Fibroblast of lung (primary cell): Measurements from ENCODE around the gene SLCO1A2. TPM values are rescaled to one million over a fixed set of nuclear protein-coding genes. Genes with fewer than 3 reads are reported as not detected.

Experiments used
- DNase-seq, 2 donors: peaks; one replicate each; pipeline versions ENCODE4 v3.0.0 to v3.0.0-alpha.2; 2010; ENCODE audit warnings: low read depth in 2 of 2
- H2AFZ ChIP-seq: 2 replicates; pipeline ENCODE4 v1.5.1; 2012; ENCODE audit warnings: low read length, control low read depth, inconsistent platforms
- H3K27ac ChIP-seq: 2 replicates; pipeline ENCODE4 v1.5.1; 2011; ENCODE audit warnings: low read length, control low read depth; ENCODE audit not compliant: insufficient read depth
- H3K27me3 ChIP-seq: 2 replicates; pipeline ENCODE4 v1.5.1; 2011; ENCODE audit warnings: mild to moderate bottlenecking, low read length; ENCODE audit not compliant: control insufficient read depth, insufficient read depth
- H3K36me3 ChIP-seq: 2 replicates; pipeline ENCODE4 v1.5.1; 2011; ENCODE audit warnings: low read length; ENCODE audit not compliant: control insufficient read depth, insufficient read depth
- H3K4me1 ChIP-seq: 2 replicates; pipeline ENCODE4 v1.5.1; 2011; ENCODE audit warnings: low read length; ENCODE audit not compliant: control insufficient read depth, insufficient read depth; ENCODE audit errors: extremely low read depth
- H3K4me2 ChIP-seq: 2 replicates; pipeline ENCODE4 v1.5.1; 2011; ENCODE audit warnings: low read length, control low read depth; ENCODE audit not compliant: insufficient read depth; ENCODE audit errors: extremely low read depth
- H3K4me3 ChIP-seq, 4 experiments: fragments of 200-600 bp in 1 of 4; sonication (generic) in 1 of 4; replicated peaks in 1 of 4; 2 replicates each; pipeline ENCODE4 v1.5.1; 2011 to 2016; ENCODE audit warnings: low read length in 4 of 4, low read depth in 3 of 4, mild to moderate bottlenecking in 3 of 4, control low read depth in 2 of 4, inconsistent platforms in 1 of 4, mixed read lengths in 1 of 4; ENCODE audit not compliant: insufficient read depth in 1 of 4; ENCODE audit errors: control extremely low read depth in 1 of 4
- H3K79me2 ChIP-seq: 2 replicates; pipeline ENCODE4 v1.5.1; 2012; ENCODE audit warnings: mild to moderate bottlenecking, low read length, inconsistent platforms; ENCODE audit not compliant: control insufficient read depth, insufficient read depth
- H3K9ac ChIP-seq: 2 replicates; pipeline ENCODE4 v1.5.1; 2011; ENCODE audit warnings: mild to moderate bottlenecking, low read length, control low read depth; ENCODE audit not compliant: insufficient read depth
- H3K9me3 ChIP-seq: 2 replicates; pipeline ENCODE4 v1.5.1; 2012; ENCODE audit warnings: low read depth, low read length; ENCODE audit not compliant: control insufficient read depth, insufficient read depth
- H4K20me1 ChIP-seq: 2 replicates; pipeline ENCODE4 v1.5.1; 2011; ENCODE audit warnings: low read length; ENCODE audit not compliant: control insufficient read depth, insufficient read depth; ENCODE audit errors: extremely low read depth
- EZH2 ChIP-seq: IDR thresholded peaks from 2 replicates; pipeline ENCODE4 v1.5.1; 2012; ENCODE audit warnings: low read length, control low read depth, mild to moderate bottlenecking; ENCODE audit errors: missing control alignments
- polyA plus RNA-seq, 2 donors: library from polyadenylated mRNA; depleted of rRNA in 1 of 2; stranded (reverse) in 1 of 2; unstranded in 1 of 2; fragments of >200 nt; gene quantifications; 2 replicates each; pipeline ENCODE4 v1.2.1, GENCODE V29; 2011 to 2012; ENCODE audit warnings: missing spikeins in 1 of 2
- total RNA-seq: library from RNA; depleted of rRNA; stranded (reverse); fragments of >200 nt; gene quantifications from 2 replicates; pipeline ENCODE4 v1.2.1, GENCODE V29; 2014
- TF ChIP-seq, protein P1 (sequence below), 2 donors: IDR thresholded peaks in 1 of 2; conservative IDR thresholded peaks in 1 of 2; 1 replicate in 1 of 2; 2 replicates in 1 of 2; pipeline ENCODE4 v1.5.1; 2011 to 2012; ENCODE audit warnings: low read length in 2 of 2, control low read depth in 1 of 2, inconsistent platforms in 1 of 2, low read depth in 1 of 2, mild to moderate bottlenecking in 1 of 2

The SLCO1A2 gene
- total and polyA plus RNA-seq, 2 donors (not counting 1 experiment from before 2014, with no cell fraction given) = not detected

DNA sequence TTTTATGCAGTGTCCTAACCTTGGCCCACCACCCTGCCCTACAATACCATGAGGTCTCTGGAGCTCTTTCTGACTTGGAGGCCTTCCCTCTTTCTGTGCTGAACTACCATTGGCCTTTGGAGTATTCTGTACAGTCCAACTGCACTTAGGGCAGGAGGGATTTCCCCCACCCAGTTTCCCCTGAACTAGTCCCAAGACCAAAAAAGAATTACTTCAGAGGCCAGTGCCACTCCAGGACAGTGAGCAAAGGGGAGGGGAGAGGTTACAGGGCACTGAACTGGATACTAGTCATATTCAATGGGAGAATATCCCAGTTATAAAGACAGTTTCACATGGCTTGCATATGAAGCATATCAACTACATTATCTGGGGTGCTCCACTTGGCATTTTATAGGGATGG lies 6.1 kb downstream of the SLCO1A2 start:
- no peak overlapping the region for H3K4me2 ChIP-seq
- H3K79me2 ChIP-seq = no peaks in the 10 kb centered on the region
- no peaks in the 10 kb centered on the region for H3K4me1 ChIP-seq
- TF ChIP-seq, protein P1, sequence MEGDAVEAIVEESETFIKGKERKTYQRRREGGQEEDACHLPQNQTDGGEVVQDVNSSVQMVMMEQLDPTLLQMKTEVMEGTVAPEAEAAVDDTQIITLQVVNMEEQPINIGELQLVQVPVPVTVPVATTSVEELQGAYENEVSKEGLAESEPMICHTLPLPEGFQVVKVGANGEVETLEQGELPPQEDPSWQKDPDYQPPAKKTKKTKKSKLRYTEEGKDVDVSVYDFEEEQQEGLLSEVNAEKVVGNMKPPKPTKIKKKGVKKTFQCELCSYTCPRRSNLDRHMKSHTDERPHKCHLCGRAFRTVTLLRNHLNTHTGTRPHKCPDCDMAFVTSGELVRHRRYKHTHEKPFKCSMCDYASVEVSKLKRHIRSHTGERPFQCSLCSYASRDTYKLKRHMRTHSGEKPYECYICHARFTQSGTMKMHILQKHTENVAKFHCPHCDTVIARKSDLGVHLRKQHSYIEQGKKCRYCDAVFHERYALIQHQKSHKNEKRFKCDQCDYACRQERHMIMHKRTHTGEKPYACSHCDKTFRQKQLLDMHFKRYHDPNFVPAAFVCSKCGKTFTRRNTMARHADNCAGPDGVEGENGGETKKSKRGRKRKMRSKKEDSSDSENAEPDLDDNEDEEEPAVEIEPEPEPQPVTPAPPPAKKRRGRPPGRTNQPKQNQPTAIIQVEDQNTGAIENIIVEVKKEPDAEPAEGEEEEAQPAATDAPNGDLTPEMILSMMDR (conservative IDR thresholded peaks at IDR 0.05 in 1 of 2, IDR thresholded peaks at IDR 0.05 in 1 of 2; ENCODE audit: low read depth in 1 of 2, low read length in 2 of 2) = no peak
- no peak for TF ChIP-seq EZH2
- H2AFZ ChIP-seq = no peak overlapping the region
- H3K27me3 ChIP-seq = no peaks in the 10 kb centered on the region
- no peak overlapping the region for H3K27ac ChIP-seq
- H3K4me3 ChIP-seq = no peak overlapping the region
- H4K20me1 ChIP-seq = no peaks in the 10 kb centered on the region
- no peaks in the 10 kb centered on the region for H3K36me3 ChIP-seq
- H3K9me3 ChIP-seq = no peaks in the 10 kb centered on the region
- DNase-seq = no peak
- no peak overlapping the region for H3K9ac ChIP-seq

DNA sequence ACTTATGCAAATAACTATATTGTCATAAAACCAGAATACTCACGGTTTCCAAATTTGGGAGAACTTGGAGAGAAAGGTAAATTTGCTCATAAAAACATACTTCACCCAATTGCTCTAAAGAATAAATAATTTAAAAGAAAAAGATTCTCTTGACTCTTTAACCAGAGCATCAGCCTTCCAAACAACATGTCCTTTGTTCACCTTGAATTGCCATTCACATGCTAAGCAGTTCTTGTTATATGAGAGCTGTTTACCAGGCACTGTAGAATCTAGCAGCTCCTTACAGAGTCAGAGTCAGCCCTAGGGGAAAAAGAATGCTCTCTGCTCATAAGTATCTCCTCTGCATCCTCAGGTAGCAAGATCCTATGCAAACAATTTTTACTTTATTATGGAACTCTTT lies 10.2 kb downstream of the SLCO1A2 start:
- no peak for TF ChIP-seq EZH2
- Histone ChIP-seq H2AFZ (no peak overlapping the region), H3K4me1 (no peaks in the 10 kb centered on the region), H3K36me3 (no peaks in the 10 kb centered on the region), H3K27ac (no peak overlapping the region), H3K4me3 (no peak overlapping the region), H3K9ac (no peak overlapping the region), H4K20me1 (no peaks in the 10 kb centered on the region), H3K4me2 (no peak overlapping the region), H3K9me3 (no peaks in the 10 kb centered on the region), H3K27me3 (no peaks in the 10 kb centered on the region), H3K79me2 (no peaks in the 10 kb centered on the region)
- DNase-seq = no peak

DNA sequence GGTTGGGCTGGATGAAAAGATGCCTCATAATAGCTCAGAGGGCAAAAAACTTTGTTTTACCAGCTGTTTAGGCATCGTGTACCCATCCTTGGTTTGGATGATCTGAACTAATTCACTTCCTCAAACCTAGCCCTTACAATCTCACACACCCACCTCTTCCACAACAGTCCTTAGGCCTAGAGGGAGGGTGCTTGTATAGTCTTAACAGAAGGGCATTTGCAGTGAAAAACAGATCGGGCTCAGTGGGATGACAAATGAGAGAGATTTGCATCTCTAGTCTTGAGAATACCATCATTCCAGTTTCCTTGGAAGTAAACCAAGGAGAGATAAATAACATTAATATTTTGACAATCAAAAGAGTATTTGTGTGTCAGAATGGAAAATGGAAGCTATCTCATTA lies 11.0 kb downstream of the SLCO1A2 start:
- no peaks in the 10 kb centered on the region for H3K4me1 ChIP-seq
- TF ChIP-seq, protein P1 (conservative IDR thresholded peaks at IDR 0.05 in 1 of 2, IDR thresholded peaks at IDR 0.05 in 1 of 2; ENCODE audit: low read depth in 1 of 2, low read length in 2 of 2) = no peak
- TF ChIP-seq EZH2 = no peak
- H3K36me3 ChIP-seq = no peaks in the 10 kb centered on the region
- no peaks in the 10 kb centered on the region for H3K9me3 ChIP-seq
- H3K27me3 ChIP-seq = no peaks in the 10 kb centered on the region
- H2AFZ ChIP-seq = no peak overlapping the region
- no peaks in the 10 kb centered on the region for H3K79me2 ChIP-seq
- H3K27ac ChIP-seq = no peak overlapping the region
- H3K4me2 ChIP-seq = no peak overlapping the region
- no peak for DNase-seq
- H3K4me3 ChIP-seq = no peak overlapping the region
- H4K20me1 ChIP-seq = no peaks in the 10 kb centered on the region
- no peak overlapping the region for H3K9ac ChIP-seq
